ENCODE results near the gene DHX35.

Gene DHX35

GRCh38 chr20:39081255-39081654, 119.1 kb downstream of the DHX35 start:
- peaks cover 25% of the 10 kb centered on the region for H3K27me3 Mint-ChIP-seq
- no peaks in the 10 kb centered on the region for H3K4me1 Mint-ChIP-seq (ENCODE audit: low read depth)

DNA sequence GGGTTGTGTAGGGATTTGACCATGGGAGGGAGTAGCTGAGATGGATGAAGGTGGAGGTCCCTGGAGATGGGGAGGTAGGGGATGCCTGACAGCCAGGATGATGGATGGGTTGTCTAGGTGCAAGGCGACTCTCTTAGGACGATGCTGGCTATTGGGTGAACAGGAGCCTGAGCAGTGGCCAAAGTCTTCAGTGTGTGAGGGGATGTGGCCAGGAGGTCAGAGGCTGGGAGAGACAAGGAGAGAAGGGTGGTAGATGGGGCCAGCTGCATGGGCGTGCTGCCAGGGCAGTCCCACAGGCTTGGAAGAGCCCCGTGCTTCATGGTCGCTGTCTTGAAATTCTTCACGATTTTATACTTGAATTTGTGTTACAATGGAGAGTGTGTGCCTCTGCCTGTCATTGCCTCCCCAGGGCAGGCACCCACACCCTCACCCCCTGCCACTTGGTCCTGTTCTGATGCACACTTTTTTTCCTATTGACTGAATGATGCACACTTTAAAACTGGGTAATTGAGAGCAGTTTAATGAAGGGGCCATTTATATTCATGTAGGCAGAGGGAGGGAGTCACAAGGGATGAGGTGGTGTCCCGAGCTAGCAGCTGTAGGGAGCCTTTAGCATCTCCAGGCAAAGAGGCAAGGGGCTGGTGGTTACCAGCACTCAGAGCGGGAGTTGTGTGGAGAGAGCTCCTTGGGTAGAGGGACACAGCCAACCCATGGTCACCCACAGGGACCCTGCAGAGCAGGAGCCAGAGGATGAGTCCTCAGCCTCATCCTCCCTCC, 120.7 kb downstream of the DHX35 start:
- intact Hi-C loops (cut with micrococcal nuclease): no loop called here
- no peak overlapping the region for H3K27ac Mint-ChIP-seq

More at GRCh38 chr20:39081255-39081654, 119.1 kb downstream of the DHX35 start:
- Mint-ChIP-seq H3K9me3 (no peaks in the 10 kb centered on the region), H3K36me3 (ENCODE audit: low read depth) (no peaks in the 10 kb centered on the region), H3K4me3 (no peak overlapping the region), H3K27ac (no peak overlapping the region)
- intact Hi-C loops (cut with micrococcal nuclease): loop anchor here (1.0 kb wide), 1 partner anchor 31 kb away; no protein-coding TSS in a partner anchor

GRCh38 chr20:39083761-39084160, 121.6 kb downstream of the DHX35 start:
- Mint-ChIP-seq H3K4me1 (ENCODE audit: low read depth) (no peaks in the 10 kb centered on the region), H3K27me3 (peaks cover 14% of the 10 kb centered on the region), H3K27ac (no peak overlapping the region), H3K36me3 (ENCODE audit: low read depth) (no peaks in the 10 kb centered on the region), H3K9me3 (no peaks in the 10 kb centered on the region), H3K4me3 (no peak overlapping the region)
- intact Hi-C loops (cut with micrococcal nuclease): no loop called here

More for the DNA sequence above, 120.7 kb downstream of the DHX35 start:
- no peaks in the 10 kb centered on the region for H3K4me1 Mint-ChIP-seq (ENCODE audit: low read depth)
- H3K27me3 Mint-ChIP-seq: peaks cover 22% of the 10 kb centered on the region
- H3K36me3 Mint-ChIP-seq (ENCODE audit: low read depth): no peaks in the 10 kb centered on the region
- no peak overlapping the region for H3K4me3 Mint-ChIP-seq
- H3K9me3 Mint-ChIP-seq: no peaks in the 10 kb centered on the region

- Mint-ChIP-seq H3K4me3 (no peak overlapping the region), H3K9me3 (no peaks in the 10 kb centered on the region), H3K36me3 (ENCODE audit: low read depth) (no peaks in the 10 kb centered on the region), H3K27me3 (peaks cover 7% of the 10 kb centered on the region), H3K4me1 (ENCODE audit: low read depth) (no peaks in the 10 kb centered on the region), H3K27ac (no peak overlapping the region)
- intact Hi-C loops (cut with micrococcal nuclease): no loop called here
Measured at GRCh38 chr20:39089029-39089428, 126.9 kb downstream of the DHX35 start.
